Neuronal stem cell (in vitro differentiated cells): ENCODE measurements around the gene KCNH2.

Source experiments
- DNase-seq: peaks from one replicate; pipeline ENCODE4 v3.0.0-alpha.2; 2013; ENCODE audit warnings: low spot score
- H2AFZ ChIP-seq: one replicate; pipeline ENCODE4 v1.6.1; 2013; ENCODE audit warnings: mild to moderate bottlenecking, low read length, inconsistent platforms
- H2AK5ac ChIP-seq: 2 replicates; pipeline ENCODE4 v1.6.1; 2013; ENCODE audit warnings: low read depth, mild to moderate bottlenecking, inconsistent platforms, low read length, moderate library complexity, mixed read lengths
- H2BK120ac ChIP-seq: 2 replicates; pipeline ENCODE4 v1.6.1; 2013; ENCODE audit warnings: low read depth, mild to moderate bottlenecking, inconsistent platforms, low read length, moderate library complexity, mixed read lengths
- H2BK12ac ChIP-seq: one replicate; pipeline ENCODE4 v1.6.1; 2013; ENCODE audit warnings: low read length, inconsistent platforms
- H2BK15ac ChIP-seq: 2 replicates; pipeline ENCODE4 v1.6.1; 2013; ENCODE audit warnings: mild to moderate bottlenecking, low read length, inconsistent platforms, mixed read lengths
- H2BK5ac ChIP-seq: one replicate; pipeline ENCODE4 v1.6.1; 2013; ENCODE audit warnings: inconsistent platforms, mild to moderate bottlenecking, low read length, moderate library complexity
- H3K14ac ChIP-seq: one replicate; pipeline ENCODE4 v1.6.1; 2013; ENCODE audit warnings: low read length, inconsistent platforms
- H3K18ac ChIP-seq: 2 replicates; pipeline ENCODE4 v1.6.1; 2013; ENCODE audit warnings: low read length, inconsistent platforms
- H3K23ac ChIP-seq: 2 replicates; pipeline ENCODE4 v1.6.1; 2013; ENCODE audit warnings: low read depth, mild to moderate bottlenecking, mixed read lengths, low read length, inconsistent platforms; ENCODE audit not compliant: poor library complexity
- H3K27ac ChIP-seq: replicated peaks from 3 replicates; pipeline ENCODE4 v1.5.1; 2013; ENCODE audit warnings: low read length, inconsistent platforms
- H3K27me3 ChIP-seq, 3 experiments: 2 replicates each; pipeline ENCODE4 v1.6.1; 2013; ENCODE audit warnings: low read length in 3 of 3, mild to moderate bottlenecking in 2 of 3, inconsistent platforms in 1 of 3, low read depth in 1 of 3, mixed read lengths in 1 of 3, moderate library complexity in 1 of 3; ENCODE audit not compliant: control insufficient read depth in 3 of 3, insufficient read depth in 3 of 3
- H3K36me3 ChIP-seq, 2 donors: replicated peaks in 1 of 2; 2 replicates each; pipeline ENCODE4 v1.6.1; 2013; ENCODE audit warnings: low read length in 2 of 2; ENCODE audit not compliant: control insufficient read depth in 2 of 2, insufficient read depth in 2 of 2
- H3K4ac ChIP-seq: 2 replicates; pipeline ENCODE4 v1.6.1; 2013; ENCODE audit warnings: inconsistent platforms, mild to moderate bottlenecking, low read length, moderate library complexity
- H3K4me1 ChIP-seq, 2 donors: 1 replicate in 1 of 2; 2 replicates in 1 of 2; pipeline ENCODE4 v1.6.1; 2013; ENCODE audit warnings: low read length in 2 of 2, low read depth in 1 of 2; ENCODE audit not compliant: control insufficient read depth in 2 of 2, insufficient read depth in 1 of 2
- H3K4me2 ChIP-seq: one replicate; pipeline ENCODE4 v1.6.1; 2013; ENCODE audit warnings: mild to moderate bottlenecking, low read length, inconsistent platforms; ENCODE audit not compliant: insufficient read depth, poor library complexity, severe bottlenecking
- H3K4me3 ChIP-seq, 2 donors: 2 replicates each; pipeline ENCODE4 v1.5.1; 2013; ENCODE audit warnings: low read length in 2 of 2, mild to moderate bottlenecking in 2 of 2, inconsistent platforms in 1 of 2, moderate library complexity in 1 of 2
- H3K79me1 ChIP-seq: one replicate; pipeline ENCODE4 v1.6.1; 2013; ENCODE audit warnings: low read depth, mild to moderate bottlenecking, inconsistent platforms, low read length, moderate library complexity
- H3K9ac ChIP-seq: one replicate; pipeline ENCODE4 v1.6.1; 2013; ENCODE audit warnings: mild to moderate bottlenecking, low read depth, low read length, inconsistent platforms; ENCODE audit not compliant: poor library complexity
- H3K9me3 ChIP-seq, 2 donors: replicated peaks in 1 of 2; 2 replicates each; pipeline versions ENCODE3 to v1.6.1; 2013; ENCODE audit warnings: low read length in 2 of 2, mild to moderate bottlenecking in 2 of 2, inconsistent platforms in 1 of 2, low read depth in 1 of 2, mixed read lengths in 1 of 2, moderate library complexity in 1 of 2; ENCODE audit not compliant: control insufficient read depth in 2 of 2, insufficient read depth in 1 of 2
- H4K8ac ChIP-seq: one replicate; pipeline ENCODE4 v1.6.1; 2013; ENCODE audit warnings: low read depth, mild to moderate bottlenecking, inconsistent platforms, low read length, moderate library complexity
- H4K91ac ChIP-seq: one replicate; pipeline ENCODE4 v1.6.1; 2013; ENCODE audit warnings: low read length, low read depth, mild to moderate bottlenecking, inconsistent platforms; ENCODE audit not compliant: poor library complexity
- WGBS, 2 donors: extraction: QIAGEN DNeasy Blood & Tissue Kit; methylation state at CpG; one replicate each; pipeline ENCODE4 v1.1.7; 2013; ENCODE audit warnings: missing lambda C conversion rate in 2 of 2, mixed read lengths in 1 of 2; ENCODE audit not compliant: insufficient read length in 2 of 2, insufficient replicate concordance in 1 of 2; ENCODE audit errors: extremely low coverage in 2 of 2; 5-methylcytosine and 5-hydroxymethylcytosine counted together

Gene KCNH2

GRCh38 chr7:150986556-150986955 is 8.4 kb upstream of the KCNH2 start:
- Histone ChIP-seq H2BK120ac (no peak overlapping the region), H3K14ac (no peak overlapping the region)

GRCh38 chr7:150986099-150986512 is 8.0 kb upstream of the KCNH2 start:
- H2BK120ac ChIP-seq: no peak overlapping the region
- peaks cover under 1 to 13% of the 10 kb centered on the region in 2 donors for H3K9me3 ChIP-seq
- H4K91ac ChIP-seq: no peak overlapping the region
- H3K27me3 ChIP-seq: peaks cover 0 to 20% (median 0%) of the 10 kb centered on the region in 3 experiments
- no peak overlapping the region for H2BK15ac ChIP-seq
- DNase-seq: no peak
- H4K8ac ChIP-seq: no peak overlapping the region
- no peak overlapping the region for H3K4ac ChIP-seq
- WGBS, 2 donors: no CpG with 5 or more reads among the region's 16 CpGs
- no peak overlapping the region for H3K23ac ChIP-seq
- H2BK5ac ChIP-seq: no peak overlapping the region
- no peak overlapping the region for H3K4me3 ChIP-seq
- no peak overlapping the region for H3K9ac ChIP-seq
- no peak overlapping the region for H2AFZ ChIP-seq
- no peak overlapping the region for H2AK5ac ChIP-seq
- no peak overlapping the region for H3K14ac ChIP-seq
- no peaks in the 10 kb centered on the region for H3K36me3 ChIP-seq
- H3K4me1 ChIP-seq: peaks cover 2 to 6% of the 10 kb centered on the region in 2 donors
- no peak overlapping the region for H3K4me2 ChIP-seq
- no peak overlapping the region for H2BK12ac ChIP-seq
- no peak overlapping the region for H3K27ac ChIP-seq
- no peaks in the 10 kb centered on the region for H3K79me1 ChIP-seq
- H3K18ac ChIP-seq: no peak overlapping the region

More at GRCh38 chr7:150986556-150986955, 8.4 kb upstream of the KCNH2 start:
- Histone ChIP-seq H3K4me3 (no peak overlapping the region), H2BK15ac (peak overlapping the region; percentile 42), H2BK12ac (no peak overlapping the region), H3K9ac (no peak overlapping the region), H3K4me1 (peaks cover 2 to 6% of the 10 kb centered on the region in 2 donors), H3K23ac (no peak overlapping the region), H3K27me3 (peaks cover 0 to 16% (median 0%) of the 10 kb centered on the region in 3 experiments), H3K36me3 (no peaks in the 10 kb centered on the region), H2BK5ac (no peak overlapping the region), H2AFZ (no peak overlapping the region), H3K4me2 (no peak overlapping the region), H3K9me3 (peaks cover 5 to 18% of the 10 kb centered on the region in 2 donors), H3K18ac (peak overlapping the region; percentile 34), H2AK5ac (no peak overlapping the region), H3K79me1 (no peaks in the 10 kb centered on the region), H4K91ac (no peak overlapping the region), H3K27ac (no peak overlapping the region), H3K4ac (no peak overlapping the region), H4K8ac (no peak overlapping the region)
- no CpG with 5 or more reads among the region's 5 CpGs for WGBS, 2 donors
- no peak for DNase-seq

- Histone ChIP-seq H2AFZ (no peak overlapping the region), H2BK5ac (no peak overlapping the region), H3K36me3 (no peaks in the 10 kb centered on the region), H2BK120ac (no peak overlapping the region), H3K4me3 (no peak overlapping the region), H3K18ac (no peak overlapping the region), H3K9ac (no peak overlapping the region), H3K4ac (no peak overlapping the region), H4K91ac (no peak overlapping the region), H3K4me2 (no peak overlapping the region), H3K4me1 (peaks cover 12 to 20% of the 10 kb centered on the region in 2 donors), H3K14ac (no peak overlapping the region), H2AK5ac (no peak overlapping the region), H3K27ac (no peak overlapping the region), H2BK15ac (no peak overlapping the region), H3K23ac (no peak overlapping the region), H2BK12ac (no peak overlapping the region), H3K9me3 (no peaks in the 10 kb centered on the region), H3K79me1 (no peaks in the 10 kb centered on the region), H4K8ac (no peak overlapping the region), H3K27me3 (peaks cover 0 to 36% (median 0%) of the 10 kb centered on the region in 3 experiments)
- WGBS, 2 donors: no CpG with 5 or more reads among the region's 2 CpGs
- peak; percentile 82 for DNase-seq
Observed at GRCh38 chr7:150983893-150984368, 5.8 kb upstream of the KCNH2 start.

- H3K4me2 ChIP-seq: no peak overlapping the region
- no peak overlapping the region for H3K14ac ChIP-seq
- H3K27ac ChIP-seq: no peak overlapping the region
- H3K4me3 ChIP-seq: no peak overlapping the region
- no peaks in the 10 kb centered on the region for H3K36me3 ChIP-seq
- no peak overlapping the region for H3K23ac ChIP-seq
- no peak overlapping the region for H4K8ac ChIP-seq
- H2AK5ac ChIP-seq: no peak overlapping the region
- H3K4ac ChIP-seq: no peak overlapping the region
- no peak for DNase-seq
- no peaks in the 10 kb centered on the region for H3K9me3 ChIP-seq
- no peak overlapping the region for H3K18ac ChIP-seq
- no peak overlapping the region for H2BK120ac ChIP-seq
- no peak overlapping the region for H3K9ac ChIP-seq
- H2BK12ac ChIP-seq: no peak overlapping the region
- no peak overlapping the region for H2BK15ac ChIP-seq
- H3K27me3 ChIP-seq: peaks cover 0 to 36% (median under 1%) of the 10 kb centered on the region in 3 experiments
- H2BK5ac ChIP-seq: no peak overlapping the region
- peaks cover 13 to 14% of the 10 kb centered on the region in 2 donors for H3K4me1 ChIP-seq
- no peak overlapping the region for H2AFZ ChIP-seq
- no peak overlapping the region for H4K91ac ChIP-seq
- H3K79me1 ChIP-seq: peaks cover under 1% of the 10 kb centered on the region
- no CpG with 5 or more reads among the region's 3 CpGs for WGBS, 2 donors
Observed at GRCh38 chr7:150982351-150982750, 4.2 kb upstream of the KCNH2 start.
